GM23338 (cell line): ENCODE measurements around the gene MEIOSIN. TPM values are rescaled to one million over a fixed set of nuclear protein-coding genes. Genes with fewer than 3 reads are reported as not detected.

ENCODE experiments used
- ATAC-seq: fragments of 200-7000 bp; cut with Tn5 transposase; 3 replicates; pipeline ENCODE4 v1.9.1; 2020
- DNase-seq: peaks from one replicate; pipeline ENCODE4 v3.0.0-alpha.2; 2015; ENCODE audit warnings: low spot score
- H2AFZ ChIP-seq: fragments of 200-600 bp; sonication (generic); 2 replicates; pipeline ENCODE4 v1.8.0; 2016; ENCODE audit warnings: antibody characterized with exemption, mild to moderate bottlenecking, moderate library complexity
- H3F3A ChIP-seq: fragments of 200-600 bp; sonication (generic); replicated peaks from 2 replicates; pipeline ENCODE4 v1.8.0; 2017; ENCODE audit warnings: antibody characterized with exemption, mixed run types, low read depth
- H3K27ac ChIP-seq: fragments of 200-600 bp; sonication (generic); 2 replicates; pipeline ENCODE4 v1.6.1; 2016; ENCODE audit warnings: low read depth
- H3K27me3 ChIP-seq: fragments of 200-600 bp; sonication (generic); 2 replicates; pipeline ENCODE4 v1.8.0; 2016; ENCODE audit warnings: mild to moderate bottlenecking, mixed run types, moderate library complexity; ENCODE audit not compliant: insufficient read depth
- H3K36me3 ChIP-seq: fragments of 200-600 bp; sonication (generic); 2 replicates; pipeline ENCODE4 v1.8.0; 2016; ENCODE audit warnings: mild to moderate bottlenecking; ENCODE audit not compliant: insufficient read depth
- H3K4me1 ChIP-seq: fragments of 200-600 bp; sonication (generic); 2 replicates; pipeline ENCODE4 v1.8.0; 2016; ENCODE audit warnings: mild to moderate bottlenecking, moderate library complexity; ENCODE audit not compliant: insufficient read depth
- H3K4me2 ChIP-seq: fragments of 200-600 bp; sonication (generic); 2 replicates; pipeline ENCODE4 v1.7.1; 2017; ENCODE audit warnings: mixed run types
- H3K4me3 ChIP-seq: fragments of 200-600 bp; sonication (generic); 2 replicates; pipeline ENCODE4 v1.6.1; 2016; ENCODE audit warnings: mixed run types
- H3K79me2 ChIP-seq: fragments of 200-600 bp; sonication (generic); replicated peaks from 2 replicates; pipeline ENCODE4 v1.8.0; 2017; ENCODE audit warnings: mild to moderate bottlenecking; ENCODE audit not compliant: insufficient read depth
- H3K9me2 ChIP-seq: fragments of 200-600 bp; sonication (generic); 2 replicates; pipeline ENCODE4 v1.8.0; 2017; ENCODE audit not compliant: insufficient read depth
- H4K20me1 ChIP-seq: fragments of 200-600 bp; sonication (generic); replicated peaks from 2 replicates; pipeline ENCODE4 v1.8.0; 2017; ENCODE audit warnings: mild to moderate bottlenecking; ENCODE audit not compliant: insufficient read depth
- H3K27ac Mint-ChIP-seq: 2 replicates; pipeline ENCODE4 v1.8.0; 2020; ENCODE audit warnings: inconsistent platforms, mild to moderate bottlenecking, moderate library complexity, mixed read lengths
- H3K27me3 Mint-ChIP-seq: 3 replicates; pipeline ENCODE4 v1.8.0; 2022; ENCODE audit warnings: low read depth, mild to moderate bottlenecking, moderate library complexity, mixed read lengths, inconsistent platforms; ENCODE audit not compliant: insufficient read depth, poor library complexity
- H3K36me3 Mint-ChIP-seq: 3 replicates; pipeline ENCODE4 v1.8.0; 2021; ENCODE audit warnings: low read depth, mild to moderate bottlenecking, inconsistent platforms, moderate library complexity, mixed read lengths
- H3K4me1 Mint-ChIP-seq: 3 replicates; pipeline ENCODE4 v1.8.0; 2020; ENCODE audit warnings: mild to moderate bottlenecking, inconsistent platforms, mixed read lengths
- H3K4me3 Mint-ChIP-seq: 3 replicates; pipeline ENCODE4 v1.8.0; 2021; ENCODE audit warnings: moderate library complexity, mild to moderate bottlenecking, inconsistent platforms, mixed read lengths
- H3K9me3 Mint-ChIP-seq: 3 replicates; pipeline ENCODE4 v1.8.0; 2020; ENCODE audit warnings: moderate library complexity, mild to moderate bottlenecking, inconsistent platforms, mixed read lengths
- CREB1 ChIP-seq: fragments of 250-450 bp; sonication (Bioruptor Pico); IDR thresholded peaks from 2 replicates; pipeline ENCODE4 v1.5.0; 2020; ENCODE audit warnings: low read depth, mild to moderate bottlenecking, moderate library complexity
- EZH2 ChIP-seq: fragments of 200-600 bp; sonication (generic); IDR thresholded peaks from one replicate; pipeline ENCODE4 v1.8.0; 2017; ENCODE audit warnings: antibody characterized with exemption, mild to moderate bottlenecking, low read depth; ENCODE audit not compliant: unreplicated experiment
- EZH2phosphoT487 ChIP-seq: fragments of 200-600 bp; sonication (generic); IDR thresholded peaks from one replicate; pipeline ENCODE4 v1.8.1; 2018; ENCODE audit warnings: antibody characterized with exemption; ENCODE audit not compliant: unreplicated experiment
- POLR2AphosphoS5 ChIP-seq: IDR thresholded peaks from 2 replicates; pipeline ENCODE4 v1.6.1; 2016; ENCODE audit warnings: antibody characterized with exemption, low read depth
- ZNF114 ChIP-seq: fragments of 250-450 bp; sonication (Bioruptor Pico); IDR thresholded peaks from 2 replicates; pipeline ENCODE4 v1.5.0; 2020; ENCODE audit warnings: mild to moderate bottlenecking, moderate library complexity
- ZNF331 ChIP-seq: fragments of 250-450 bp; sonication (Bioruptor Pico); IDR thresholded peaks from 2 replicates; pipeline ENCODE4 v1.5.0; 2020; ENCODE audit warnings: low read depth, mild to moderate bottlenecking, moderate library complexity
- polyA plus RNA-seq: library from polyadenylated mRNA; unstranded; fragments of >200 nt; fragmentation: Nextera tagmentation; extraction: Ambion mirVana; gene quantifications from 2 replicates; pipeline ENCODE4 v1.2.1, GENCODE V29; 2016
- total RNA-seq: library from RNA; depleted of rRNA; stranded (reverse); fragments of >200 nt; shearing (Covaris generic); gene quantifications from 2 replicates; pipeline ENCODE4 v1.2.3, GENCODE V29; 2014
- TF ChIP-seq, protein P1 (sequence below), 2 experiments: fragments of 200-600 bp in 1 of 2; sonication (generic) in 1 of 2; conservative IDR thresholded peaks; 2 replicates each; pipeline versions ENCODE4 v1.5.1 to v1.6.1; 2016 to 2017; ENCODE audit warnings: antibody characterized with exemption in 2 of 2, low read depth in 2 of 2, mild to moderate bottlenecking in 2 of 2, moderate library complexity in 1 of 2

Gene MEIOSIN
- total and polyA plus RNA-seq, 2 experiments from 2014 or later = 0.21 to 0.28 TPM

DNA sequence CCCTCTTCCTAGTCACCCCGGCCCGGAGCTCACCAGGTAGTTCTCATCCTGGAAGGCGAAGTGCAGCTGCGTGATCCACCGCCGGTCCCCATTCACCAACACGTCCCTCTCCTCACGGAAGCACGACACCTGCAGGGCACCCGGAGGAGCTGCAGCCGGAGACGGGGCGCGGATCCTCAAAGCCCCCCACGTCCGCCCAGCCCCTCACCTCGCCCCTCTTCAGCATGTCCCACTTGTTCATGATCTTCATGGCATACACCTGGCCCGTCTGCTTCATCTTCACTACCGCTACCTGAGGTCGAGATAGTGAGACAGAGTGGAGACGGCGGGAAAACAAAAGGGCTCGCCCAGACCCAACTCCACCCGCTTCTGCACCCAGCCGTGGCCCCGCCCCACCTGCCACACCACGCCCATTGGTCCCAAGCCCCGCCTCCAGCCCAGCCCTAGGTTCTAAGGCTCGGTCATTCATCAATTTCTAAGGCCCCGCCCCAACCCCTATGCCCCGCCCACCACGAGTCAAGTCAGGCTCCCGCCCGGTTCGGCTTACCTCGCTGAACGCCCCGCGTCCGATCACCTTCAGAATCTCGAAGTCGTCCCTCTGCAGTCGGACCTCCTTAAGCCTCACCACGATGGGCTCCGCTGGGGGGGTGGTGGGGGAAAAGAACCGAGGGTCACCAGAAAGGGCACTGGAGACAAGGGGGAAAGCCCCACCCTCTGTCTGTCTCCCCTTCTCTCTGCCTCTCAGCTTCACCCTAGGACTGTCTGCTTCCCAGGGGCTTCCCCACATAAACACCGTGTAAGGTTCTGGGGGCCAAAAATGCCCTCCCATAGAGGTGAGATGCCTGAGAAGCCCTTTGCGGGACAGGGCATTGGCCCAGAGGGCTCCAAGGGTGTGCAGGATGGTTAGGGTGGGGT lies 46.2 kb downstream of the MEIOSIN start:
- DNase-seq = peak; percentile 97
- peaks cover 34% of the 10 kb centered on the region for H3K36me3 Mint-ChIP-seq
- Histone ChIP-seq H3K27ac (no peak overlapping the region), H3K36me3 (no peaks in the 10 kb centered on the region), H4K20me1 (peaks cover 7% of the 10 kb centered on the region), H3K4me2 (peak overlapping the region; percentile 88), H3F3A (peaks cover 16% of the 10 kb centered on the region; the same call in 1 of the 2 replicates), H3K9me2 (no peaks in the 10 kb centered on the region), H3K4me3 (peak overlapping the region; percentile 70), H3K4me1 (peaks cover 33% of the 10 kb centered on the region), H3K27me3 (peaks cover 8% of the 10 kb centered on the region), H2AFZ (0 out of 2 replicates have a peak overlapping the region, but pooled peaks have one; percentile 69), H3K79me2 (no peaks in the 10 kb centered on the region)
- peaks cover 38% of the 10 kb centered on the region for H3K4me1 Mint-ChIP-seq
- H3K27ac Mint-ChIP-seq = no peak overlapping the region; the same call in 1 of the 2 replicates
- no peaks in the 10 kb centered on the region; the same call in 2 of the 3 replicates for H3K9me3 Mint-ChIP-seq
- peaks cover 42% of the 10 kb centered on the region for H3K27me3 Mint-ChIP-seq
- ATAC-seq = peak; percentile 47
- H3K4me3 Mint-ChIP-seq = peak overlapping the region; percentile 68
- TF ChIP-seq ZNF331 (CRISPR knock-in tag) = no peak
- TF ChIP-seq POLR2AphosphoS5 = peak; percentile 30; the same call in 1 of the 2 replicates
- no peak for TF ChIP-seq EZH2
- no peak for TF ChIP-seq CREB1
- TF ChIP-seq, protein P1, sequence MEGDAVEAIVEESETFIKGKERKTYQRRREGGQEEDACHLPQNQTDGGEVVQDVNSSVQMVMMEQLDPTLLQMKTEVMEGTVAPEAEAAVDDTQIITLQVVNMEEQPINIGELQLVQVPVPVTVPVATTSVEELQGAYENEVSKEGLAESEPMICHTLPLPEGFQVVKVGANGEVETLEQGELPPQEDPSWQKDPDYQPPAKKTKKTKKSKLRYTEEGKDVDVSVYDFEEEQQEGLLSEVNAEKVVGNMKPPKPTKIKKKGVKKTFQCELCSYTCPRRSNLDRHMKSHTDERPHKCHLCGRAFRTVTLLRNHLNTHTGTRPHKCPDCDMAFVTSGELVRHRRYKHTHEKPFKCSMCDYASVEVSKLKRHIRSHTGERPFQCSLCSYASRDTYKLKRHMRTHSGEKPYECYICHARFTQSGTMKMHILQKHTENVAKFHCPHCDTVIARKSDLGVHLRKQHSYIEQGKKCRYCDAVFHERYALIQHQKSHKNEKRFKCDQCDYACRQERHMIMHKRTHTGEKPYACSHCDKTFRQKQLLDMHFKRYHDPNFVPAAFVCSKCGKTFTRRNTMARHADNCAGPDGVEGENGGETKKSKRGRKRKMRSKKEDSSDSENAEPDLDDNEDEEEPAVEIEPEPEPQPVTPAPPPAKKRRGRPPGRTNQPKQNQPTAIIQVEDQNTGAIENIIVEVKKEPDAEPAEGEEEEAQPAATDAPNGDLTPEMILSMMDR (conservative IDR thresholded peaks at IDR 0.05; ENCODE audit: low read depth in 2 of 2) = peak; percentile 83 to 84
- no peak for TF ChIP-seq EZH2phosphoT487

DNA sequence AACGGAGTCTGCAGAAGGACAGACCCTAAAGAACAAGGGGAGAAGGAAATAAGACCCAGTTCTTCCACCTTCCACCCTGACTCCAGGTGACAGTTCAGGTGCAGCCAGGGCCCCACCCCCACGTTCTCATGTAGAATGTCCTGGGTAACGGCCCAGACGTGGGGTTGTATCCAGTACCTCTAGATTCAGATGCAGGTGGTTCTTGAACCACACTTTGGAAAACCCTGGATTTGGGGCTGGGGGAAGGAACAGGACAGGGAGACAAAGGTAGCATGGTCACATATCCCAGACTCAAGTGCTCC lies 46.9 kb downstream of the MEIOSIN start:
- peaks cover 38% of the 10 kb centered on the region for H3K27me3 Mint-ChIP-seq
- peaks cover 14% of the 10 kb centered on the region; the same call in 1 of the 2 replicates for H3F3A ChIP-seq
- DNase-seq = no peak
- H2AFZ ChIP-seq = no peak overlapping the region
- TF ChIP-seq ZNF114 (CRISPR knock-in tag) (no peak), POLR2AphosphoS5 (no peak)
- H3K36me3 Mint-ChIP-seq = peaks cover 28% of the 10 kb centered on the region
- H3K27ac ChIP-seq = no peak overlapping the region
- H3K4me3 ChIP-seq = peak overlapping the region; percentile 70
- H3K9me3 Mint-ChIP-seq = no peaks in the 10 kb centered on the region
- H3K79me2 ChIP-seq = no peaks in the 10 kb centered on the region
- H3K36me3 ChIP-seq = no peaks in the 10 kb centered on the region
- H3K27me3 ChIP-seq = peaks cover 8% of the 10 kb centered on the region
- peak; percentile 4 for ATAC-seq
- H4K20me1 ChIP-seq = peaks cover 7% of the 10 kb centered on the region
- H3K4me2 ChIP-seq = peak overlapping the region; percentile 88
- peaks cover 33% of the 10 kb centered on the region for H3K4me1 ChIP-seq
- H3K9me2 ChIP-seq = no peaks in the 10 kb centered on the region
- H3K4me1 Mint-ChIP-seq = peaks cover 35% of the 10 kb centered on the region
- H3K27ac Mint-ChIP-seq = no peak overlapping the region
- H3K4me3 Mint-ChIP-seq = peak overlapping the region; percentile 68
